ENCODE results near the gene SCARB1. TPM values are rescaled to one million over a fixed set of nuclear protein-coding genes. Genes with fewer than 3 reads are reported as not detected.

The SCARB1 gene
- total RNA-seq, 1 donor from 2014 or later = 44.5 TPM

GRCh38 chr12:124906606-124907261, 43.1 kb upstream of the SCARB1 start:
- Histone ChIP-seq H3K27ac (ENCODE audit: low read depth, low read length) (no peak overlapping the region), H3K9me3 (ENCODE audit: insufficient read depth, low read depth, low read length) (no peaks in the 10 kb centered on the region), H3K4me1 (ENCODE audit: insufficient read depth, low read length) (peaks cover 19% of the 10 kb centered on the region), H3K4me3 (ENCODE audit: insufficient read depth, low read depth, low read length) (no peak overlapping the region), H3K4me2 (ENCODE audit: low read length) (no peak overlapping the region), H3K27me3 (ENCODE audit: insufficient read depth, low read length) (no peaks in the 10 kb centered on the region), H2AFZ (ENCODE audit: low read depth, low read length) (no peak overlapping the region), H4K20me1 (ENCODE audit: insufficient read depth, low read length) (peaks cover 43% of the 10 kb centered on the region), H3K79me2 (ENCODE audit: insufficient read depth, low read length) (peaks cover 19% of the 10 kb centered on the region), H3K36me3 (ENCODE audit: insufficient read depth, low read length) (peaks cover 17% of the 10 kb centered on the region), H3K9ac (ENCODE audit: low read length) (no peak overlapping the region)
- Mint-ChIP-seq H3K9me3 (ENCODE audit: unreplicated experiment) (no peaks in the 10 kb centered on the region), H3K4me3 (ENCODE audit: unreplicated experiment) (no peak overlapping the region), H3K27me3 (ENCODE audit: low read depth, unreplicated experiment) (no peaks in the 10 kb centered on the region), H3K4me1 (ENCODE audit: low read depth, unreplicated experiment) (peaks cover 31% of the 10 kb centered on the region), H3K27ac (ENCODE audit: unreplicated experiment) (no peak overlapping the region), H3K36me3 (ENCODE audit: low read depth, unreplicated experiment) (peaks cover 5% of the 10 kb centered on the region)
- DNase-seq (ENCODE audit: low read depth) = peak; percentile 75
- FAIRE-seq = no peak
- TF ChIP-seq, protein P1, sequence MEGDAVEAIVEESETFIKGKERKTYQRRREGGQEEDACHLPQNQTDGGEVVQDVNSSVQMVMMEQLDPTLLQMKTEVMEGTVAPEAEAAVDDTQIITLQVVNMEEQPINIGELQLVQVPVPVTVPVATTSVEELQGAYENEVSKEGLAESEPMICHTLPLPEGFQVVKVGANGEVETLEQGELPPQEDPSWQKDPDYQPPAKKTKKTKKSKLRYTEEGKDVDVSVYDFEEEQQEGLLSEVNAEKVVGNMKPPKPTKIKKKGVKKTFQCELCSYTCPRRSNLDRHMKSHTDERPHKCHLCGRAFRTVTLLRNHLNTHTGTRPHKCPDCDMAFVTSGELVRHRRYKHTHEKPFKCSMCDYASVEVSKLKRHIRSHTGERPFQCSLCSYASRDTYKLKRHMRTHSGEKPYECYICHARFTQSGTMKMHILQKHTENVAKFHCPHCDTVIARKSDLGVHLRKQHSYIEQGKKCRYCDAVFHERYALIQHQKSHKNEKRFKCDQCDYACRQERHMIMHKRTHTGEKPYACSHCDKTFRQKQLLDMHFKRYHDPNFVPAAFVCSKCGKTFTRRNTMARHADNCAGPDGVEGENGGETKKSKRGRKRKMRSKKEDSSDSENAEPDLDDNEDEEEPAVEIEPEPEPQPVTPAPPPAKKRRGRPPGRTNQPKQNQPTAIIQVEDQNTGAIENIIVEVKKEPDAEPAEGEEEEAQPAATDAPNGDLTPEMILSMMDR (IDR thresholded peaks at IDR 0.05; ENCODE audit: insufficient read depth, low read depth, low read length) = peak; percentile 100
- no peak for TF ChIP-seq EZH2 (IDR thresholded peaks at IDR 0.05; ENCODE audit: insufficient read depth, low read length)

- Histone ChIP-seq H3K36me3 (ENCODE audit: insufficient read depth, low read length) (no peaks in the 10 kb centered on the region), H3K4me1 (ENCODE audit: insufficient read depth, low read length) (peaks cover 13% of the 10 kb centered on the region), H3K4me3 (ENCODE audit: insufficient read depth, low read depth, low read length) (no peak overlapping the region), H3K4me2 (ENCODE audit: low read length) (peak overlapping the region; percentile 69), H3K9me3 (ENCODE audit: insufficient read depth, low read depth, low read length) (no peaks in the 10 kb centered on the region), H3K79me2 (ENCODE audit: insufficient read depth, low read length) (no peaks in the 10 kb centered on the region), H3K27ac (ENCODE audit: low read depth, low read length) (peak overlapping the region; percentile 21), H3K9ac (ENCODE audit: low read length) (peak overlapping the region; percentile 43), H3K27me3 (ENCODE audit: insufficient read depth, low read length) (no peaks in the 10 kb centered on the region), H4K20me1 (ENCODE audit: insufficient read depth, low read length) (peaks cover 24% of the 10 kb centered on the region), H2AFZ (ENCODE audit: low read depth, low read length) (peak overlapping the region; percentile 59)
- Mint-ChIP-seq H3K4me3 (ENCODE audit: unreplicated experiment) (peak overlapping the region; percentile 2), H3K36me3 (ENCODE audit: low read depth, unreplicated experiment) (no peaks in the 10 kb centered on the region), H3K27me3 (ENCODE audit: low read depth, unreplicated experiment) (peaks cover 3% of the 10 kb centered on the region), H3K9me3 (ENCODE audit: unreplicated experiment) (no peaks in the 10 kb centered on the region), H3K27ac (ENCODE audit: unreplicated experiment) (peak overlapping the region; percentile 61), H3K4me1 (ENCODE audit: low read depth, unreplicated experiment) (peaks cover 15% of the 10 kb centered on the region)
- FAIRE-seq = no peak
- peak; percentile 89 for DNase-seq (ENCODE audit: low read depth)
- TF ChIP-seq EZH2 (IDR thresholded peaks at IDR 0.05; ENCODE audit: insufficient read depth, low read length) = no peak
- TF ChIP-seq, protein P1 (IDR thresholded peaks at IDR 0.05; ENCODE audit: insufficient read depth, low read depth, low read length) = no peak
Measured at GRCh38 chr12:124904306-124905098, 40.8 kb upstream of the SCARB1 start.

Data from astrocyte (in vitro differentiated cells and primary cell).